ENCODE data around the gene PDK2.

Gene PDK2

DNA sequence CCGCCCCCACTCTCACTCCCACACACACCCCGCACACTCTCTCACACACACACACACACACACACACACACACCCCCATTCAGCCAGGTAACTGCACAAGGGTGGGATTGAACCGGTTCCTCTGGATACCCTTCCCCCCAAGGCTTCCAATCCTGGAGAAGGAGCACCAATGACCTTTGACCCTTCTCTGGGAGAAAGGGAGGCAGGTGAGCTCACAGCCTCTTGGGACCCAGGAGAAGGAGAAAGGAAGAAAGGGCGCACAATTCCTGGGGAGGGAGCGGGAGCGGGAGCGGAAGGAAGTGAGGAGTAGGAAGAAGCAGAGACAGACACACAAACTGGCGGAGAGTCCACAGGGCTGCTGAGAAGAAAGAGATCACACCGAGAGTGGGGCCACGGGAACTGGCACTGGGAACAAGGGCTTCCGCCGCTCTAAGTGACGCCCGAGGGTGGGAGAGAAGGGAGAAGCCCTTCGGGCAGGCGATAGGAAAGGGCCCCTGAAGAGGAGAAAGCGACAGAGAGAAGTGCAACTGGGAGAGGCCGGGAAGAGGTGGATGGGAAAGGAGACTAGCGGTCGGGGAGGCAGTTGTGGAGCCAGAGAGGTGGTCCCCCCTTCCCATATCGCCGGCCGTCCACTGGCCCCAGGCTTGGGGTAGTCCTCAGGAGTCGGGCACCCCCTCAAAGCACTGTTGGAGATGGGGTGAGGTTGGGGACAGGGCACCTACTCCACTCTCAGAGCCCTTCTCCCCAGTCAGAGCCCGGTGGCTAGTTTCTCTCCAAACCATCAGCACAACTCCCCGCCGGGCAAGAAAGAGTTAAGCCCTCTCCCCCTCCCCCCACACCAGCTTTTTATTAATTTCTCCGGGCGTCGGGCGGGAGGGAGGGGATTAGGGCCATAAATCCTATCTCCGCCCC, 33.5 kb downstream of the PDK2 start:
- DNase-seq (ENCODE audit: insufficient read length, low spot score) (no peak), FAIRE-seq (no peak)
- TF ChIP-seq PAX5 (IDR thresholded peaks at IDR 0.05; ENCODE audit: insufficient read depth, low read length, severe bottlenecking) (no peak), SPI1 (IDR thresholded peaks at IDR 0.05; ENCODE audit: low read depth, low read length) (no peak), POU2F2 (IDR thresholded peaks at IDR 0.05; ENCODE audit: low read depth, low read length) (no peak), POLR2AphosphoS5 (IDR thresholded peaks at IDR 0.05; ENCODE audit: low read depth, low read length) (no peak)

DNA sequence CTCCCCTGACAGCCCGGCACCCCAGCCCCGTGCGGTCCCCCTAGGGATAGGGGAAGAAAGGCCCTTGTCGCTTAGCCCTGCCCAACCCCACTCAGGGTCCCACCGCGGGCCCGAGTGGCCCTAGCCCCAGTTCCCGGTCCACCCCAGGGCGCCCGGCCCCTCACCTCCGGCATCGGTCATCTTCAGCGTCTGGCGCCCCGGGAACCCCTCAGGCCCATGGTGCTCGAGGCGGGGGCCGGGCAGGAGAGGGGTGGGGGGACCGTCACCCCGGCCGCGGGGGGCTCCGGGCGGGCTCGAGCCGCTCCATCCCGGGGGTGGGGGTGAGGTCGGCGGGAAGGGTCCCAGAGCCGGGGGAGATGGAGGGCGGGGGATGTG, 34.2 kb downstream of the PDK2 start:
- DNase-seq (ENCODE audit: insufficient read length, low spot score) (no peak), FAIRE-seq (no peak)
- no peak for TF ChIP-seq POLR2A (IDR thresholded peaks at IDR 0.05; ENCODE audit: low read depth, low read length)
- no peak for TF ChIP-seq TAF1 (IDR thresholded peaks at IDR 0.05; ENCODE audit: low read depth, low read length)
- TF ChIP-seq SPI1 (IDR thresholded peaks at IDR 0.05; ENCODE audit: low read depth, low read length), result no peak
- TF ChIP-seq POLR2AphosphoS5 (IDR thresholded peaks at IDR 0.05; ENCODE audit: low read depth, low read length), result no peak
- TF ChIP-seq POU2F2 (IDR thresholded peaks at IDR 0.05; ENCODE audit: low read depth, low read length), result no peak
- TF ChIP-seq PAX5 (IDR thresholded peaks at IDR 0.05; ENCODE audit: insufficient read depth, low read length, severe bottlenecking), result no peak

DNA sequence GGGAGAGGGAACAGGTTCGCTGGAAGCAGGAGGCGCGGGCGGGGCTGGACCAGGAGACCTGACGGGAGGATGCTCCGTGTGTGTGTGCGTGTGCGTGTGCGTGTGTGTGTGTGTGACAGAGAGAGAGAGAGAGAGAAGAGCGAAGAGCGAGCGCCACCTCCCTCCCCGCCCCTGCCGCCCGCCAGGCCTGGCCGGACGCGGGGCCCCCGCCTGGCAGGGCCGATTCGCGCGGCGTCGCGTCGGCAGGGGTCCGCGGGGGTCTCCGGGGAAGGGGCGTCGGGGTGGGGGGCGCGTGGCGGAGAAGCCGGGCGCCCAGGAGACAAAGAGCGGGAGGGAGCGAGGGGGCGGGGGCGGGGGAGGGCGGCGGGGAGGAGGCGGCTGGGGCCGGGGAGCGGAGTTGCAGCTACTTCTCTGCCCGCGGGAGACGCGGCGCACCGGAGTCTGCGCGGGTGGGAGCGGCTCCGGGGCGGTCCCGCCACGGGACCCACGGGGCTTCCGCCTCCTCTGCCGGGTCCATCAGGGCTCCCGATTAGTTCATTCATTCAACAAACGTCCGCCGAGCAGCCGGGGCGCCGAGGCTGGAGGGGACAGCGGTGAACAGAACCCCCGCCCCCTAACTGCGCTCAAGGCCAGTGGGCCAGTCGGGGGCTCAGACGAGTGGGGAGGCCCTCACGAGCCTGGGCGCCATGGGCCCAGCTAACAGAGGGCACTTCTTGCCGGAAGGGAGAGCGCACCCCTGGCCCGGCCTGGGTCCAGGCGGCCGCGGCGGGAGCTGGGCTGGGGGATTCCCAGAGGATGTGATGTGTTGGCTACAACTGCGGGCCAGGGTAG, 34.8 kb downstream of the PDK2 start, which contains the start of gene SAMD14:
SAMD14 (minus strand) TSS at position 433 of the 831 bp plus-strand sequence. CDS start 5,201 bp downstream, outside the sequence.
- TF ChIP-seq SPI1 (IDR thresholded peaks at IDR 0.05; ENCODE audit: low read depth, low read length) (no peak), POU2F2 (IDR thresholded peaks at IDR 0.05; ENCODE audit: low read depth, low read length) (no peak), TAF1 (IDR thresholded peaks at IDR 0.05; ENCODE audit: low read depth, low read length) (no peak), POLR2A (IDR thresholded peaks at IDR 0.05; ENCODE audit: low read depth, low read length) (no peak), POLR2AphosphoS5 (IDR thresholded peaks at IDR 0.05; ENCODE audit: low read depth, low read length) (no peak), PAX5 (IDR thresholded peaks at IDR 0.05; ENCODE audit: insufficient read depth, low read length, severe bottlenecking) (no peak)
- FAIRE-seq (peak; percentile 33), DNase-seq (ENCODE audit: insufficient read length, low spot score) (peak; percentile 67)

DNA sequence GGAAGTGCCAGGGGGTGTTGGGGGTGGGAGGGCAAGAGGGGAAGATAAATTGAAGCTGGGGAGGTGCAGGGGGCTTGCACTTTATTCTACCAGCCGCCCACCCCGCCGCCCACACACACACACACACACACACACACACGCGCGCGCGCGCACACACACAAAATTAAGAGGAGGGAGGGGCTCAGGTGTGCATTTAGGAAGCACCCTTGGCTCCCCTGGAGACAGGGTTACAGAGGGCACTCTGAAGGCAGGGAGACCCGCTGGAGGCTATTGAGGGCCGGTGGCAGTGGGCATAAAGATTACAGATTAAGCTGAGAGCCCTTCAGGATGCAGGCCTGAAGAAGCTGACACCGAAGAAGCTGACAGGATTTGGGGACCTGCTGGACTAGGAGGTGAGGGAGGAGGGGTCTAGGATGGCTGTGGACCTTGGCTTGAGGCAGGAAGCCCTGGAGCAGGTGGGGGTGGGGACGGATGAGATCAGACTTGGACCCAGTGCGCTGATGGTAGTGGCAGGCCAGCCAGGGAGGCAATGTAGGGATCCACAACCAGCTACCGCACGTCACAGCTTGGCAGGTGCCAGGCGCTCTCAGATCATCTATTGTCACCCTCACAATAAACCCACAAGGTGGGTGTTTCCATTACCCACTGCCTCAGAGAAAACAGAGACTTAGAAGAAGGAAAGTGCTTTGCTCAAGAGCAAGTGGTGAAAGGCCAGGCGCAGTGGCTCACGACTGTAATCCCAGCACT, 35.6 kb downstream of the PDK2 start:
- DNase-seq (ENCODE audit: insufficient read length, low spot score), result no peak
- no peak for TF ChIP-seq TAF1 (IDR thresholded peaks at IDR 0.05; ENCODE audit: low read depth, low read length)
- TF ChIP-seq PAX5 (IDR thresholded peaks at IDR 0.05; ENCODE audit: insufficient read depth, low read length, severe bottlenecking), result no peak
- TF ChIP-seq POU2F2 (IDR thresholded peaks at IDR 0.05; ENCODE audit: low read depth, low read length), result no peak
- no peak for TF ChIP-seq POLR2A (IDR thresholded peaks at IDR 0.05; ENCODE audit: low read depth, low read length)
- no peak for TF ChIP-seq POLR2AphosphoS5 (IDR thresholded peaks at IDR 0.05; ENCODE audit: low read depth, low read length)
- TF ChIP-seq SPI1 (IDR thresholded peaks at IDR 0.05; ENCODE audit: low read depth, low read length), result no peak
- no peak for FAIRE-seq

DNA sequence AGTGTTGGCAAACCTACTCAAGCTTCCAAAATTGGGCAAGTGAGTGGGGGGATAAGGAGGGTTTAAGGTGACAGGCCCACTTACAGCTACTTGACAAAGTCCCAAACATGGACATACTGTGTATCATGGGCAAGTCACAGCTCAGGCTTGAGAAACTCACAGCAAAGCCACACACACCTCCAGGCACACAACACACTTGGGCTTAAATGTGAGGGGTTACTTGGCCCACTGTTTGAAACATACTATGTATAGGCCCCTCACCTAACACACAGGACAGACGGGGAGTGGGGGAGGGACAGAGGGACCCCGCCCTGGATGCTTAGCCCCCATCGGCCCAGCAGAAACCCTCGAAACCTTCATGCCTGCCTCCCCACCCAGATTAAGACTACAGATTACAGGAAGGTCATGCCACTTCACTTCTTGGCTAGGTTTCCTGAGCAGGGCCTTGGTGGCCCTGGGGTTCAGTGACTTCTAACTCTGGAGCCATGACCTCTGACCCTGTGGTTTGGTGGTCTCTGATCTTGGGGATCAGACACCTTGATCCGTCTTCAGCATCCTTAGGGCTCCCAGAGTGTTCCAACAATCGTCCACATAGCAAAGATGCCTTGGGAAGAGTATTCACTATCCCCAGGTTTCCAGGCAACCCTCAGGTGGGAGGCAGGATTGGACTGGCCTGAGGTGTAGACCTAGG, 37.1 kb downstream of the PDK2 start:
- TF ChIP-seq PAX5 (IDR thresholded peaks at IDR 0.05; ENCODE audit: insufficient read depth, low read length, severe bottlenecking) (no peak), POU2F2 (IDR thresholded peaks at IDR 0.05; ENCODE audit: low read depth, low read length) (no peak), POLR2AphosphoS5 (IDR thresholded peaks at IDR 0.05; ENCODE audit: low read depth, low read length) (peak; percentile 33; the same call in 1 of the 2 replicates)
- no peak for FAIRE-seq
- no peak for DNase-seq (ENCODE audit: insufficient read length, low spot score)

DNA sequence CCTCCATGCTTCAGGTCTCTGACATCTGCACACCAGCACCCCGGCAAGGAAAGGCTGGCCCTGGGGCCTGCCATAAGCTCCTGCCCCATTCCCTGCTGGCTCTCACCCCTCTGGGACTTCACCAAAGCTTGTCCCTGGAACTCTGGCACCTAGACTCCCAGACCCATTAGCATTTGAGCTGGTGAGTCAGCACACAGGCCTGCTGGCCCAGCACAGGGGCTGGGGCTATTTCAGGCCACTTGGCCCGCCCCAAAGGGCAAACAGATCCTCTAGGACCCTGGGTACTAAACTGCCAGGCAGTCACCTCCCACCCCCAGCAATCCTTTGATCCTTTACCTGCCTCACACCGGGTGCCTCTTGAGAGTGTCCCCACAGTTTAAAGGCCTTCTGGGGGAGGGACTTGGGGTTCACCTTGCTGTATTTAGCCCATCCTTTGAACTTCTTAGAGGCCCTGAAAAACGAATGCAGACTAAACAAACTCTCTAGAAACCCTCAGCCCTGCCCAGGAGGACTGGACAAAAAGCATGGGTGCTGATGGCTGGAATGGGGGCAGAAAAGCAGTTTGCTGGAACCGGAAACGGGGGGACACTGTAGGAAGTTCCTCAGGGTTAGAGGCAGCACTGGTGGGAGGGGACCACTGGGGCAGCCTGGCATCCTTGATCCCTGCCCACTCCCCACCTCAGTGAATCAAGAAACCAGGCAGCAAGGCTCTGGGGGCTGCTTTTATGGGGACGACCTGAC, 38.0 kb downstream of the PDK2 start:
- FAIRE-seq (no peak), DNase-seq (ENCODE audit: insufficient read length, low spot score) (no peak)
- TF ChIP-seq TAF1 (IDR thresholded peaks at IDR 0.05; ENCODE audit: low read depth, low read length), result no peak
- TF ChIP-seq POLR2AphosphoS5 (IDR thresholded peaks at IDR 0.05; ENCODE audit: low read depth, low read length), result 0 out of 2 replicates have a peak, but pooled peaks have one; percentile 21

DNA sequence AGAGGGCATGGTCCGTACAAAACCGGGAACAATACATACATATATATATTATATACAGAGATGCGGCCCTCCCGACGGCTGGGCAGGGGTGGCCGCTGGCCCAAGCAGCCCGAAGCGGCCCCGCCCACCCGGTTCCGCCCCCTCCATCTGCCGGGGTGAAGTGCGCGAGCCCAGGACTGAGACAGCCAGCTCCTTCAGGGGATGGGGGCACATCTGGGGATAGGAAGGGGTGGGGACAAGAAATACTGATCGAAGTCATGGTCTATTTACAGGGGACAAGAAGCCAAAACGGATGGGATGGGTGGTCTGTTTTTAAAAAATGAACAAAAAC, 38.6 kb downstream of the PDK2 start:
- DNase-seq (ENCODE audit: insufficient read length, low spot score) (no peak), FAIRE-seq (no peak)
- TF ChIP-seq POLR2A (IDR thresholded peaks at IDR 0.05; ENCODE audit: low read depth, low read length) (no peak), TAF1 (IDR thresholded peaks at IDR 0.05; ENCODE audit: low read depth, low read length) (no peak), SPI1 (IDR thresholded peaks at IDR 0.05; ENCODE audit: low read depth, low read length) (no peak), POLR2AphosphoS5 (IDR thresholded peaks at IDR 0.05; ENCODE audit: low read depth, low read length) (no peak), POU2F2 (IDR thresholded peaks at IDR 0.05; ENCODE audit: low read depth, low read length) (no peak), PAX5 (IDR thresholded peaks at IDR 0.05; ENCODE audit: insufficient read depth, low read length, severe bottlenecking) (no peak)

All from GM12891 (cell line).